SKM-1 (cell line): ENCODE measurements around the gene ACVR1.
A peak's percentile ranks its signal among the peaks of the same experiment; 100 is the strongest.

ENCODE experiments used
- DNase-seq: peaks from one replicate; lab custom pipeline; 2025; ENCODE audit not compliant: unreplicated experiment; lab: John Stamatoyannopoulos, UW

ACVR1 gene

DNA sequence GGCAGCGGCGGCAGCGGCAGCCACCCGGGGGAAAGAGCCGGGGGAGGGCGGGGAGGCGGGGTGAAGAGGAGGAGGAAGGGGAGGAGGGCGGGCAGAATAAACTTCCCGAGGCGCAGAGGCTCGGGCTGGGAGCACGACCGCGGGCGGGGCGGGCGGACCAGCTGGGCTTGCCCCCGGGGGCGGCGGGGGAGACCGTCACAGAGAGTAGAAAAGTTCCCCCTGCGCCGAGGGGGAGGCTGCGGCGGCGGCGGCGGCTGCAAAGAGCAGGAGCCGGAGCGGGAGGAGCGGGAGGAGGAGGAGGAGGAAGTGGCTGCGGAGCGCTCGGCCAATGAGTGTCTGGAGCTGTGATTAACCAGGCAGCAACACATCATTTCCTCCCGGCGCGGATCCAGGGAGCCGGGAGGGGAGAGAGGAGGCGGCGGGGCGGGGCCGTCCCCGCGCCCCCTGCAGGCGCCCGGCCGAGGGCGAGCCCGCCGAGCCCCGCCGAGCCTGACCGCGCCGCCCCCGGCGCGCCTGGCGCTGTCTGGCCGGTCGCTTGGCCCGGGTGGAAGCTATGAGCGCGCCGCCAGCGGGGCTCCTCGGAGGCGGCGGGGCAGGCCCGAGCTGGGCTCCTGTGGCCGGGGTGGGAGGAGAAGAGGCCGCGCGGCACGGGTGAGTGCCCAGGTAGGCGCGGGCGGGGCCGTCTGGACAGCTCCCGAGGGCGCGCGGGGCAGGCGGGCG is at the start of gene ACVR1:
Gene ACVR1 (minus strand): TSS at position 265 of the 720 bp plus-strand sequence. CDS start 76,837 bp downstream, outside the sequence.
- peak; percentile 93 for DNase-seq

- no peak for DNase-seq
These were observed 48.9 kb upstream of the ACVR1 start for GRCh38 chr2:157925071-157925470.

DNA sequence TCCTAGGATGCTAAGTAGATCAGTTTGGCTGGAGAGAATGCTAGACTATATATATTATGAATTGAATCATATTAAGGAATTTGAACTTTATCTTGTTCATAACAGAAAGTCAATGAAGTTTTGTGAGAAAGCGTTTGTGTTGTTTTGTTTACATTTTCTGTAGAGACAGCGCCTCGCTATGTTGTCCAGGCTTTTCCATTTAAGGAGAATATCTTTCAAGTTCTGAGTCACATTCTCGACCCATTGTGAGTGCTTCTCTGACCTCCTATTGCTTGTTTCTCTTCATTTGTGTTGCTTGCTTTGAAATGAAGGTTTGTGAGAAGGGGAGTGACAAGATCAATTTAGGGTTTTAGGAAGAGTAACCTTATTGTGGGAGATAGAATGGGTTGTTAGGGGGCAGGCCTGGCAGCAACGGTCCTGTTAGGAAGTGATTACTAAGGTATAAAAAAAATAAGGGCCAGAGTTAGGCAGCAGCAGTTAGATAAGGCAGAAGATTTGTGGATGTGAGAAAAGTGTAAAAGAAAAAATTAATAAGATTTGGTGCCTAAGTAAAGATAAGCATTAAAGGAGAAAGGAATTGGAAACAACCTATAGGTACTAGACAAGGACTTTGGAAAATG is 47.6 kb upstream of the ACVR1 start:
- no peak for DNase-seq

DNA sequence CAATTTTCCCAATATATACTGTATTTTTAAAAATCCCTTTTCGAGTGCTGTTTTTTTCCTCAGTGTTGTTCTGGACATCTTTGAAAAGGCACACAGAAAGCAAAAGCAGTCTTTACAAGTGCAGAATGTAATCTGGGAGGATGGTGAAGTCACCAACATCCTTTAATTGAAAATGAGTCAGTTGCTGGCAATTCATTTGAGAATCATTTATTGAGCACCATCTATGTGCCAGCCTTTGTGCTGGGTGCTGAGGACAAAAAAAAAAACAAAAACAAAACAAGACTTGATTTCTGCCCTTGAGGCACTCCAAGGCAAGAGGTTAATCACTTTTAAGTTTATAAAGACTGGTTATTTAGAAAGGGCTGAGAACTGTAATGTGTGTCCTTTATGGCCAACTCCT is 46.7 kb upstream of the ACVR1 start:
- no peak for DNase-seq

DNA sequence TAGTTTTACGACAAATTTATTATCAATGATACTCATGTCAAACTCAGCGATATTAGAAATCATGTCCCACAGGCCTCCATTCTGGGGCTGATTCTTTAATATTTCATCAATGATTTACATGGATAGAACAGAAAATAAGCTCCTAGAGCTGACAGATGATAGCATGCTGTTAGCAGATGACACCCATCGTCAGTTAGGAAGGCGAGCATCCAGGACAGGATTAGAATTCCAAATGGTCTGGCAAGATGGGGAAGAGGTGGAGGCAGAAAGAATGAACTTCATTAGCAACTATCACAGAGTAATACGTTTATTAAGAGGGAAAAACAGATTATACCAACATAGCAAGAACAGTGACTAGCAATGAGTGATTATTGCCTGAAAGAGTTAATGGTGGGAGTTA is 46.2 kb upstream of the ACVR1 start:
- no peak for DNase-seq

- DNase-seq: no peak
These were observed 44.6 kb upstream of the ACVR1 start for GRCh38 chr2:157920736-157921135.

DNA sequence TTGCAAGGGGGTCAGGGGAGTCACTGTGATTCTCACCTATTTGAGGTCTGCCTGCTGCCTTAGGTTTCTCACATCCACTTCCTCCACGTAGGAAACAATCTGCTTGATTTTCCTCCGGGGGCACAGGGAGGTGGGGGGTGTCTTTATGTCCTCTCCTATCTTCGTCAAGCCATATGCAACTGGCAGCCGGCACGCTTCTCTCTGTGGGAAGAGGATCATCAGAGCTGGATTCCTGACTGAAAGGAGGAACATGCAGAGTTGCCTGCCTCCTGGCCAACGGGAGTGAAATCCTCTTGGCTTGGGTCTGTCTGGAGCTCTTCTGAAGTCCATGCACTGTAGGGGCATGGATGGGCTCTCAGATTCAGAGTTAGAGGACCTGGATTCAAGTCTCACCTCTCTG is 43.1 kb upstream of the ACVR1 start:
- DNase-seq: no peak

GRCh38 chr2:157918319-157918718 is 42.2 kb upstream of the ACVR1 start:
- no peak for DNase-seq

GRCh38 chr2:157911750-157912149 is 35.6 kb upstream of the ACVR1 start:
- DNase-seq: no peak

DNA sequence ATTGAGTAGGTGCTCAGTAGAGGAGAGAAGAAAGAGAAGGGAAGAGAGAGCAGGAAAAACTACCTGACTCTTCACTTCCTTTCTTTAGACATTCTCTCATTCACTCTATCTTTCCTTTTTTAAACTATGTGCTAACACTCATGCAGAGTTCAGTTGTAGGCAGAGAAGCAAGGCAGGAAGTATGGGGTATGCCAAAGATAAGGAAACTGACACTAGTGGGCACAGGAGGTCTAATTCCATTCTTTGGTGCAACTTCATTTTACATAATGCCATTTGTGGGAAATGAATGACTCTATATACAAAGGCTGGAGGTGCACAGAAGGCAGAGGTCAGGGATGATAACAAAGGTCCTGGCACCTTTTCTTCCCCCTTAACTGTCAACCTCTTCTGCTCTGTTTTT is 35.1 kb upstream of the ACVR1 start:
- DNase-seq: no peak

DNA sequence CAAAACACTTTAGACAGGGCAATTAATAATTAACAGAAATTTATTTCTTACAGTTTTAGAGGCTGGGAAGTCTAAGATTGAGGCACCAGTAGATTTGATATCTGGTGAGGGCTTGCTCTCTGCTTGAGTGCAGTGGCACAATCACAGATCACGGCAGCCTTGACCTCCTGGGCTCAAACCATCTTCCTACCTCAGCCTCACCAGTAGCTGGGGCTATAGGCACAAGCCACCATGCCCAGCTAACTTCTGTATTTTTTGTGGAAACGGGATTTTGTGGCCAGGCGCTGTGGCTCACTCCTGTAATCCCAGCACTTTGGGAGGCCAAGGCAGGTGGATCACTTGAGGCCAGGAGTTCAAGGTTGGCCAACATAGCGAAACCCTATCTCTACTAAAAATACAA is 29.0 kb upstream of the ACVR1 start:
- no peak for DNase-seq

DNA sequence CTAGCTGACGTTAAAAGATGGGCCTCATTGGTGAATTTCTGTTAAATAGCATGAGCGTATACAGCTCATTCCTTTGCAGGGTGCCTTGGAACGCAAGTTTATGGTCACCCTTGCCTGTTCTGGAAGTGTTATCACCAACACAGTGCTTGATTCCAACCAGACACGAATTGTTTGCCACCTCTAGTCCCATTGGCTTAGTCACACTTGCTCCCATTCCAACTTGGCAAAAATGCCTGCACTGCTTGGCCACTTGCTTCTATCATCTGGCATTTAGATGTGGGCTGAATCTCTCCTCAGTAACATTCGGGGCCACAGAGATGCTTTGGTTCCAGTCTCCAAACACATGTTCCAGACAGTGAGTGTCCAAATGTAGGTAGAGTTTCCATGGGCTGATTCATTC is 27.5 kb upstream of the ACVR1 start:
- no peak for DNase-seq

DNA sequence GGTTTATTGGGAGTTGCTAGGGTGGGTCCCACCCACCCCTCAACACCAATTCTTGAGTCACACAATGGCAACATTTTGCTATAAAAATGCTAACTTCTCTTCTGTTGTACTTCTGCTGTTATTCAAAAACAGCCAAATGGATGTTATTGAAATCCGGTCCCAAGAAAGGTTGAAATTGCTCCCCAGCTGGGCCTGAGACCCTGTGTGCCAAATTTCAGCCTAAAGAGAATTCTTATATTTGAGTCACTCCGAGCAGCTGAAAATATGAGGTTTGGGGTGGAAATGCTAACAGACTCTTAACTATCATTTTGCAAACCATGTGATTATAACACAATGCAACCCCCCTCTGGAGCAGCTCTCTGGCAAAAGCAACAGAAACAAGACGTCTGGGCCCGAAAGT is 27.0 kb upstream of the ACVR1 start:
- no peak for DNase-seq

GRCh38 chr2:157902692-157903091 is 26.6 kb upstream of the ACVR1 start:
- no peak for DNase-seq

- no peak for DNase-seq
These were observed 25.2 kb upstream of the ACVR1 start for GRCh38 chr2:157901325-157901724.

- no peak for DNase-seq
These were observed 24.6 kb upstream of the ACVR1 start for GRCh38 chr2:157900684-157901083.

DNA sequence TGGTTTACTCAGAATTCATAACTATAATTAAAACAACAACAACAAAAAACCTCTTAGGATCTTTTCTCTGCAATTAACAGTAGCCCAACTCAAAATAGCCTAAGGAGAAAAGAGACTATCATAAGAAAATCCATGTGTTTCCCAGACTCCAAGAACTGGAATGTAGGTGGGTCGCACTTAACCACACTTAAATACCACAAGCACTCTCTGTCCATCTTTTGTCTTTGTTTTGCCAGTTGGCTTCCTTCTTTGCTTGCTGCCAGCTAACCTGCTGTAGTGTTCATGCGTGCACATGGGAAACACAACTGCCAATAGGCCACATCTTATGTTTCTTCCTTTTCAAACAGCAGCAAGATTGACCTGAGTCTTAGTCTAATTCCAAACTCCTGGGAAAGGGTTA is 24.1 kb upstream of the ACVR1 start:
- DNase-seq: no peak

DNA sequence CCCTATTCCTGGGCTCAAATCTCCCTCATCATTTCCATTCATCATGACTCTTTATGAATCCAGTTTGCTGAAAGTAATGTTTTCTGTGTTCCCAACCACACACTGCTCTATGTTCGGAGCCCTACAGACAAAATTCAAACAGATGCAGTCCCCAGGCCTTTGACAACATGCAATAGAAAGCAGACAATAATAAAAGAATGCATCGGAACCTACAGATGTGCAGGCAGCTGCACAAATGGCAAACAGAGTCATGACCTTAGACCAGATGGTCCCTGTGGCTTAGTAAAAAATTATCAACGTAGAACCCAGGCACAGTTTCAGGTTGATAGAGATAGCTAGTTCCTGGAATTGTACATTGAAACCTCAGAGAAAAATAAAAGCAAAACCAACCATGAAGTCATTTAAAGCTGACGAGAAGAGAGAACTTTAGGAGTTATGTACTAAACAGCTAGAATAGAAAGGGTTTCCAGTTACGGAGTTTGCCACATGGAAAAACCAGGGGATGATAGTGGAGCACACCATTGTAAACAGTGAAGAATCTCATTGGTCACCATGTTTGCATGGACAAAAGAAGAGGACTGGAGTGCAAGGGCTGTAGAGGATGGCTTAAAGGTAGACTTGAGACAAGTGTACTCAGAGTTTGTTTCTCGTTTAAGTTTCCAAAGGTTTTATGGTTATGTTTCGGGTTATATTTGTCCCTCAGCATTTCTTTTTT is 23.2 kb upstream of the ACVR1 start:
- no peak for DNase-seq

GRCh38 chr2:157898591-157898996 is 22.5 kb upstream of the ACVR1 start:
- DNase-seq: no peak

- no peak for DNase-seq
These were observed 21.2 kb upstream of the ACVR1 start for GRCh38 chr2:157897106-157897971.

- DNase-seq: no peak
These were observed 19.4 kb upstream of the ACVR1 start for GRCh38 chr2:157895531-157895930.
